Activated T-cell treated with anti-CD3 and anti-CD28 coated beads for 48 hours (primary cell): ENCODE measurements around the gene SEC22A.

ENCODE experiments used
- DNase-seq: peaks from one replicate; pipeline ENCODE4 v3.0.0-alpha.2; 2020; ENCODE audit warnings: low read depth

Gene SEC22A

GRCh38 chr3:123287962-123288302 is 86.2 kb downstream of the SEC22A start:
- DNase-seq: no peak

GRCh38 chr3:123289391-123290106 is 87.8 kb downstream of the SEC22A start:
- DNase-seq: no peak

- DNase-seq: no peak
Measured at GRCh38 chr3:123290107-123290930, 88.6 kb downstream of the SEC22A start.

GRCh38 chr3:123290962-123291361 is 89.2 kb downstream of the SEC22A start:
- no peak for DNase-seq

GRCh38 chr3:123291404-123291803 is 89.7 kb downstream of the SEC22A start:
- DNase-seq: no peak

GRCh38 chr3:123292321-123293310 is 90.9 kb downstream of the SEC22A start:
- no peak for DNase-seq

GRCh38 chr3:123294296-123294938 is 92.7 kb downstream of the SEC22A start:
- no peak for DNase-seq

GRCh38 chr3:123295171-123295900 is 93.6 kb downstream of the SEC22A start:
- DNase-seq: no peak

- no peak for DNase-seq
Measured at GRCh38 chr3:123295901-123296250, 94.1 kb downstream of the SEC22A start.

- DNase-seq: no peak
Measured at GRCh38 chr3:123296261-123296660, 94.5 kb downstream of the SEC22A start.

GRCh38 chr3:123296836-123297626 is 95.3 kb downstream of the SEC22A start:
- DNase-seq: no peak

- DNase-seq: no peak
Measured at GRCh38 chr3:123297627-123297899, 95.8 kb downstream of the SEC22A start.

- no peak for DNase-seq
Measured at GRCh38 chr3:123298903-123299302, 97.2 kb downstream of the SEC22A start.

GRCh38 chr3:123299581-123299980 is 97.8 kb downstream of the SEC22A start:
- DNase-seq: no peak

- DNase-seq: no peak
Measured at GRCh38 chr3:123300056-123300455, 98.3 kb downstream of the SEC22A start.

- no peak for DNase-seq
Measured at GRCh38 chr3:123300583-123300982, 98.8 kb downstream of the SEC22A start.

GRCh38 chr3:123301331-123302184 is 99.8 kb downstream of the SEC22A start:
- no peak for DNase-seq

- no peak for DNase-seq
Measured at GRCh38 chr3:123302961-123303360, 101.2 kb downstream of the SEC22A start.

GRCh38 chr3:123303976-123304560 is 102.3 kb downstream of the SEC22A start:
- DNase-seq: no peak
